Hepatic stellate cell (primary cell): Measurements from ENCODE around the gene CHD9.

Experiments
- DNase-seq: peaks from one replicate; pipeline ENCODE4 v3.0.0; 2011; ENCODE audit warnings: low spot score

Gene CHD9

GRCh38 chr16:53372992-53373871 lies 318.4 kb downstream of the CHD9 start:
- DNase-seq = no peak

GRCh38 chr16:53374800-53375199 lies 320.0 kb downstream of the CHD9 start:
- DNase-seq = no peak

GRCh38 chr16:53378138-53378537 lies 323.3 kb downstream of the CHD9 start:
- no peak for DNase-seq
